HG03175 (cell line): Measurements from ENCODE around the gene TBC1D20.
A peak's percentile ranks its signal among the peaks of the same experiment; 100 is the strongest.

ENCODE experiments used
- ATAC-seq: cut with Tn5 transposase; IDR thresholded peaks from one replicate; pipeline ENCODE4 v1.9.1; 2021; ENCODE audit warnings: mild to moderate bottlenecking, moderate library complexity; ENCODE audit not compliant: unreplicated experiment

TBC1D20 gene

DNA sequence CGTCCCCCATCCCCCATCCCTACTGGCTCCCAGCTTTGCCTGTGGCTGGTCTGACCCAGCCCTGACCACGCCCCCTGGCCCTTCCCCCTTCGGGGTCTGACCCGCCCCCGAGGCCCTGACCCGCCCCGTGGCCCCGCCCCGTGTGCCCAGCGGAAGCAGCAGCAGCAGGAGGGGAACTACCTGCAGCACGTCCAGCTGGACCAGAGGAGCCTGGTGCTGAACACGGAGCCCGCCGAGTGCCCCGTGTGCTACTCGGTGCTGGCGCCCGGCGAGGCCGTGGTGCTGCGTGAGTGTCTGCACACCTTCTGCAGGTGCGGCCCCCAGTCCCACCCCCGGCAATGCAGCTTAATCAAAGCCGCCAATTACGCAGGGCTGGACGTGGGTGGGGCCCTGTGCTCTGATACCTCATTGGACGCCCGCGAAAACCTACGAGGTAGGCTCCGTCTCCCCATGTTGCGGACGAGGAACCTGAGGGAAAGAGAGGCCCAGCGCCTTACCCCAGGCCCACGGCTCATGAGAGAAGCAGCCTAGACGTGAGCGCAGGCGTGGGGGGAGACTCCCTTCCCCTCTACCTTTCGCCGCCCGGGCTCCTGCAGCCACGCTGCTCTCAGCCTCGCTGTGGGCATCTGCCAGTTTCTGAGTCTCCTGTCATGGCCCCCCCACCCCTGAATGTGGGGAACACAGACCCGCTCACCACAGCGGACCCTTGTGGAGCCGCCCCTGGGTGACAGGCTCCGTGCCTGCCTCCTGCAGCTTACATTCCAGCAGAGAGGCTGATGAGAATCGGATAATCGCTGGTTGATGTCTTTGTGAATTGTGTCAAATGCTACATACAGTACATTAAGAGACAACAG, 41.4 kb downstream of the TBC1D20 start:
- ATAC-seq, result no peak

DNA sequence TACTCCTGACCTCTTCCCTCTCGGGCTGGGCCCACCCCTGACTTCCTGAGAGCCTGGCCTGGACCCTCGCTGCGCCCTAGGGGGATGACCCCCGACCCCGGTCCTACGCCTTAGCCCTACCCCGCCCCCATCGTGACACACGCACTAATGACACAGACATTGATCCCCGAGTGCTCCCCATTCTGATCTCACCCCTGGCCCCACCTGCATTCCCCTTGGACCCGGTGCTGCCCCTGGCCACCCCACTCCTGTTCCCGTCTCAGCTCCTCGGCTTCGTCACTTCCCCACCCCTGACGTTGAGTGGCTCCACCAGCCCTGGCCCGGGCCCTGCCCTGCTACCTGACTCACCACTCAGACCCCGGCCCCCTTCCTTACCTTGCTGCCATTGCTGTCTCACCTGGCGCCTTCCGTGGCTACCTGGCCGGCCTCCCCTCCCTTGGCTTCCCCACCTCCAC, 42.1 kb downstream of the TBC1D20 start:
- ATAC-seq, result no peak

DNA sequence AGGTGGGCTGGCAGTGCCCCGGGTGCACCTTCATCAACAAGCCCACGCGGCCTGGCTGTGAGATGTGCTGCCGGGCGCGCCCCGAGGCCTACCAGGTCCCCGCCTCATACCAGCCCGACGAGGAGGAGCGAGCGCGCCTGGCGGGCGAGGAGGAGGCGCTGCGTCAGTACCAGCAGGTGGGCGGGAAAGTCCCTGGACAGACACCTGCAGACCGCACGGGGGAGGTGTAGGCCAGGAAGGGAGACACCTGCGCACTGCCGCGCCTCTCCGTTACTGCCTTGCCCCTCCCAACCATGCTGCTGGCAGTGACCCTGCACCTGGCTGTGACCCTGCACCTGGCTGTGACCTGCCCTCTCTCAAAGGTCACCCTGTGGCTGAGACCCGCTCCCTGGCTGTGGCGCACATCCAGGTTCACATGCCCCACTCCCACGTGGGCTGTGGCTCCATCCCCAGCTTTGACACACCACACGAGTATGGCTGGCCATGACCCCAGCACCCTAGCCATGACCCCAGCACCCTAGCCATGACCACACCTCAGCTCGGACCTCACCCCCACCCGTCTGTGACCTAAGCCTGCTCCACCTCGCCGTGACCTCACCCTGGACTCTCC, 42.7 kb downstream of the TBC1D20 start:
- ATAC-seq, result no peak

DNA sequence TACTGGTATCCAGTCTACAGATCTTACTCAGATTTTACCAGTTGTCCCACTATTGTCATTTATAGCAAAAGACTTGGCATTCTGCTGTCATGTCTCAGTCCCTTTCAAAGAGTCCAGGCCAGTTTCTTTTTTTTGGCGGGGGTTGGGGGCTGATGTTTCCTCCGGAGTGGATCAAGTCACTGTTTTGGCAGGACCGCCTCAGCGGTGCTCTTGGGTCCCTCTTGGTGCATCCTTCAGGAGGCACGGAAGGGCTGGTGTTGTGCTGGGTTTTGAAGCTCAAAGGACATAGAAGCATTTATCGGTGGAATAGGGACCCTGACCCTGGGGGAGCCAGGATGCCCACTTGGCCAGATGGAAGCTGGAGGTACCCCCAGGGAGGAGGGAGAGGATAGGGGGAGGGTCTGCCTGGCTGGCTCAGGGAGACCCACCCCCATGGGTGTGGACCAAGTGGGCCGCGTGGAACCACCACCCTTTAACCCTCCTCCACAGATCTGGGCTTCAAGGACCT, 43.4 kb downstream of the TBC1D20 start:
- no peak for ATAC-seq

DNA sequence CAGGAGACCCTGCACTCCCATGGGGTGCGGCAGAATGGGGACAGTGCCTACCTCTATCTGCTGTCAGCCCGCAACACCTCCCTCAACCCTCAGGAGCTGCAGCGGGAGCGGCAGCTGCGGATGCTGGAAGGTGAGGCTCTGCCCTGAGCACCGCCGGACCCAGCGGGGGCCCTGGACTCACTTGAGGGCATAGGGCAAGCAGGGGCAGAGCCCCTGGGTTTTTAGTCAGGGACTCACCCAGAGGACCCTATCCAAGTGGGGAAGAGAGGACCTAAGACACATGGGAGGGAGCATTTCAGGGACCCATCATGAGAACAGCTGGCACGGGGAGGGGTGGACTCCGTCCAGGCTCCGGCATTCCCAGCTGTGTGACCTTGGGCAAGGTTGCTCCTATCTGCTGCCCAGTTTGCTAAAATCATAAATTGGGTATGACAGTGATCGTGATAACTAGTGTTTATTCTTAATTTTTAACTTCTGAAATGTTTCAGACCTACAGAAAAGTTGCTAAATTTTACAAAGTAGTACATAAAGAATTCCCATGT, 44.5 kb downstream of the TBC1D20 start:
- ATAC-seq, result no peak

DNA sequence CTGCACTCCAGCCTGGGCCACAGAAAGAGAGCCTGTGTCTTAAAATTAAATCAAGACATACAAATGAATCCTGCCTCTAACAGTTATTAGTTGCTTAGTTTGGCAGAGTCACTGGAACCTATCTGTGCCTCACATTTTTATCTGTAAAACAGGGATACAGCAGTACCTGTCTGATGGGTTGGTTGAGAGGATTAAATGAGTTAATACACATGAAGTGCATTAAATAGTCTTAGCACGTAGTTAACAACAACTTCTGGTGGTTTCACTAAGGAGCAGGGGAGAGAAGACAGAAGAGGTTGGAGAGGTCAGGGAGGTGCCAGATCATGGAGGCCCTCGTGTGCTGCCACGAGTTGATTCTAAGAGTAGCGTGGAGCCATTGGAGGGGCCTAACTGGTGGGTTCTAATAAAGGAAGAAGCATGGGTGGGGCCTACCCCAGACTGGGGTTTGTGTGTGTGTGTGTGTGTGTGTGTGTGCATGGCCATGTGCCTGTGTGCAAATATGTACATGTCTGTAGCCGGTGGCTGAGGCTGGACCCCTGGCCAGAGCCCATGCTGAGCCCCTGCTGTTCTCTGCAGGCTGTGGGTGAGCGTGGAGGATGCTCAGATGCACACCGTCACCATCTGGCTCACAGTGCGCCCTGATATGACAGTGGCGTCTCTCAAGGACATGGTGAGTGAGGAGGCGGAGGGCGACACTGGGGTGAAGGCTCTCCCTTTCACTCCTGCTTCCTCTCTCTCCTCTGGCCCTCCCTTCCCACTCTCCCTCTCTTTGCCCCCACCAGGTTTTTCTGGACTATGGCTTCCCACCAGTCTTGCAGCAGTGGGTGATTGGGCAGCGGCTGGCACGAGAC, 45.2 kb downstream of the TBC1D20 start:
- no peak for ATAC-seq

DNA sequence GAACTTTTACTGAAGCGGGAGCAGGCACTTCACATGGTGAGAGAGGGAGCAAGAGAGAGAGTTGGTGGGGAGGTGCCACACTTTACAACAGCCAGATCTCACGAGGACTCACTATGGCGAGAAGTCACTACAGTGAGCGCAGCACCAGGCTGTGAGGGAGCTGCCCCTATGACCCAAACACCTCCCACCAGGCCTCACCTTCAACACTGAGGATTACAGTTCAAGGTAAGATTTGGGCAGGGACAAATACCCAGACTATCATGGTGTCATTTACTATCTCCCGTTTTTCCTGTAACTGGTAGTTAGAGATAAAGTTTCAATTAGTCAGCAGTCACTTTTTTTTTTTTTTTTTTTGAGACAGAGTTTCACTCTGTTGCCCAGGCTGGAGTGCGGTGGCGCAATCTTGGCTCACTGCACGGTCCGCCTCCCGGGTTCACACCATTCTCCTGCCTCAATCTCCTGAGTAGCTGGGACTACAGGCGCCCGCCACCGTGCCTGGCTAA, 46.5 kb downstream of the TBC1D20 start:
- ATAC-seq, result no peak

DNA sequence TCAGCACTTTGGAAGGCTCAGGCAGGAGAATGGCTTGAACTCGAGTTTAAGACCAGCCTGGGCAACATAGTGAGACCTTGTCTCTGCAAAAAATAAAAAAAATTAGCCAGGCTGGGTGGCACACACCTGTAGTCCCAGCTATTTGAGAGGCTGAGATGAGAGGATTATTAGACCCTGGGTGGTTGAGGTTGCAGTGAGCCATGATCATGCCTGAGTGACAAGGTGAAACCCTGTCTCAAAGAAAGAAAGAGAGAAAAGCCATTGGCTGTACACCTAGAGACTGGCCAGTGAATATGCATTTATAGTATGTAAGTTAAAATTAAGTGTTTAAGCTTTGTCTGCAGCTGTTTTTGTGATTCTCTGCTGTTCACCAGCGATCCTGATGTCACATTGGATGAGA, 48.2 kb downstream of the TBC1D20 start:
- ATAC-seq, result no peak

DNA sequence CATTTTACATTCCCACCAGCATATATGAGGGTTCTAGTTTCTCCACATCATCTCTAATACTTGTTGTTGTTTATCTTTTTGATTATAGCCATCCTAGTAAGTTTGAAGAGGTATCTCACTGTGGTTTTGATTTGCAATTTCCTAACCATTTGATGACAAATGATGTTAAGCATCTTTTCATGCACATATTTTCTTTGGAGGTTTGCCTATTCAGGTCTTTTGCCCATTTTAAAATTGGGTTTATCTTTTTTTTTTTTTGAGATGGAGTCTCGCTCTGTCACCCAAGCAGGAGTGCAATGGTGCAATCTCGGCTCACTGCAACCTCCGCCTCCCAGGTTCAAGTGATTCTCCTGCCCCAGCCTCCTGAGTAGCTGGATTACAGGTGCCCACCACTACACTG, 50.3 kb downstream of the TBC1D20 start:
- ATAC-seq, result no peak

DNA sequence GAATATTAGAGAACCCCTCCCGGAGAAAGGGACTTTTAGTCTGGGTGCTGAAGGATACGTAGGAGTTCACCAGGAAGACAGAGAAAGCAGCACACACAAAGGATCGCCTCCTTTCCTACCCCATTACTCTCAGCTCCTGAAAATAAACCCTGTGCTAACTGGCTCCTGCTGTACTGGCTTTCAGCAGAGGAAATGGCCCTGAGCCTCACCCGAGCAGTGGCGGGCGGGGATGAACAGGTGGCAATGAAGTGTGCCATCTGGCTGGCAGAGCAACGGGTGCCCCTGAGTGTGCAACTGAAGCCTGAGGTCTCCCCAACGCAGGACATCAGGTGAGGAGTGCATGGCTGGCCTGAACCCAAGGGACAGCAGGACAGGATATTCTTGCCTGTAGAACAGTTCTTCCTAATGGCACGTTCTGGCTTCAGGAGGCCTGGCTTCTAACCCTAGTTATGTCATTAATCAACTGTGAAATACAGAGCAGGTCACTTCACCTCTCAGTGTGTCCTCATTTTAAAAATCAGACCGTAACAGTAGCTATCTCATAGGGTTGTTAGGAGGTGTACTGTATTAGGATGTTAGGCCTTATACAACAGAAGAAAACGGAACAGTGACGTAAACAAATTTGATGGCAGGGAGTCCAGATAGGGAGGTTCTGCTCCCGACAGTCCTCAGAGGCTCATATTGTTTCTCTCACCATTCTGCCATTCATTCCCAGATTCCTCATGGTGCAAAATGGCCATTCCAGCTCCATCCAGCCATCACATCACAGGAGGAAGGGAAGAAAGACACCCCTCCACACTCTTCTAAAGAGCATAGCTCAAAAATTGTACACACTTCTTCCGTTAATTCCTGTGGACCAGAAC, 52.4 kb downstream of the TBC1D20 start:
- no peak for ATAC-seq

DNA sequence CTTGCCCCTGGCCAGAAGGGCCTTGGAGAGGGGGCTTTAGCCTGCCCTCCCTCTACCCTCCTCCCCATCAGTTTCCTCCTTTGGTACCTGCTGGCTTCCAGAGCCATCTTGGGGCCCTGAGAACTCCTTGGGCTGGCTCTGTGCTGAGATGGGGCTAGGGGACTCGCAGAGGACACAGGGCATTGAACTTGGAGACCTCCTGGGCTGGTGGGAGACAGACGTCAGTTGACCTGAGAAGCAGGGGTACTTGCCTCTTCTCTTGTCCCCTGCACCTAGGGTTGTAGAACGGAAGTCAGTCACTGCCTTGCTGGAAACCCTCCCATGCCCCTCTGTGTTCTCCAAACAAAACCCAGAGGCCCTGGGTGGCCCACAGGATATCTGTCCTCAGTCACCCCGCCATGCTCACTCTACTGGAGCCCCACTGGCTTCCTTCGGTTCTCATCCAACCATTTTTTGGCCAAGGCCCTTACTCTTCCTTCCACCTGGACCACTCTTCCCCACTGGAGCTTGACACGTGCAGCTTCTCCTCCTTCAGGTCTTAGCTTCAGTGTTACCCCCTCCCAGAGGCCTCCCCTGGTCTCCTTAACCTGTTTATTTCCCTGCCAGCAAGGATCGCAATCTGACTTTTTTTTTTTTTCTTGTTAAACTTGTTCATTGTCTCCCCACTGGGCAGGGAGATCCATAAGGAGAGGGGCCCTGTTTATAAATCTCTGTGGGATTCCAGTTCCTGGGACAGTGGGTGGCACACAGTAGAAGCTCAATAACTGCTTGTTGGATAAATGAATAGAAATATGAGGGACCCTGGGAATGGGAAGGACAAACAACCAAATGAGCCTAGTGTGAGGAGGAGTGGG, 53.3 kb downstream of the TBC1D20 start:
- ATAC-seq, result peak; percentile 13

DNA sequence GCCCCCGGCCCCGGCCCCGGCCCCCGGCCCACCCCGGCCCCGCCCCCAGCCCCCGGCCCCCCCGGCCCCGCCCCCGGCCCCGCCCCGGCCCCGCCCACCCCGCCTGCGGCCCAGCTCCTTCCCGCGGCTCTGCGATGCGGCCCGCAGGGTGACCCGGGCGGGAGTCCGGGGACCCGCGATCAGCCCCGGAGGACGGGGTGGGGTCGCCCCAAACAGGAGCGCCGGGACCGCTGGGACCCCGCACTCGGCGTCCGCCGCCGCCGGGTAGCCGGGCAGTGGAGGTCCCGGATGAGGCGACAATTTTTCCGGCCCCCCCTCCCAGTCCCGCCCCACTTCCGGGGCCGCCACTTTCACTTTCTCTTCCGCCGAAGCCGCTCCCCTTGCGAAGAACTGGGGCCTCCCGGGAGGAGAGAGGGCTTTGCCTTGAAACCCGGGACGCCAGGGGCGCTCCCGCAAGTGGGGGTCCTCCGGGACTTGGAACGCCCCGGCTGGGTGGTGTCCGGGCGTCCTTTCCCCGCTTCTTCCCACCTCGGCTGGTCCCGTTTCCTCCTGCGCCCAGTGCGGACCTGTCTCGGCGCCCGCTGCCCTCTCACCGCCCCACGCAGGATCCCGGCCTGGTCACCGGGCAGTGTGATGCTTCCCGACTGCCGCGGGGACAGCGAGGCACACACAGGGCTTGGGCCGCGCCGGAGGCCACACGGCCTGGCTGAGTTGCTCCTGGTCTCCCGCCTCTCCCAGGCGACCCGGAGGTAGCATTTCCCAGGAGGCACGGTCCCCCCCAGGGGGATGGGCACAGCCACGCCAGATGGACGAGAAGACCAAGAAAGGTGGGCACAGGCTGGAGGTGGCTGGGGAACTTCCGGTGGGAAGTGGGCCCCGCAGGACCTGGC, 54.1 kb downstream of the TBC1D20 start, which contains the start of gene RBCK1:
Gene RBCK1 (plus strand): TSS at position 347 of the 890 bp plus-strand sequence. CDS start 459 bp downstream, at position 806.
- ATAC-seq, result peak; percentile 75

DNA sequence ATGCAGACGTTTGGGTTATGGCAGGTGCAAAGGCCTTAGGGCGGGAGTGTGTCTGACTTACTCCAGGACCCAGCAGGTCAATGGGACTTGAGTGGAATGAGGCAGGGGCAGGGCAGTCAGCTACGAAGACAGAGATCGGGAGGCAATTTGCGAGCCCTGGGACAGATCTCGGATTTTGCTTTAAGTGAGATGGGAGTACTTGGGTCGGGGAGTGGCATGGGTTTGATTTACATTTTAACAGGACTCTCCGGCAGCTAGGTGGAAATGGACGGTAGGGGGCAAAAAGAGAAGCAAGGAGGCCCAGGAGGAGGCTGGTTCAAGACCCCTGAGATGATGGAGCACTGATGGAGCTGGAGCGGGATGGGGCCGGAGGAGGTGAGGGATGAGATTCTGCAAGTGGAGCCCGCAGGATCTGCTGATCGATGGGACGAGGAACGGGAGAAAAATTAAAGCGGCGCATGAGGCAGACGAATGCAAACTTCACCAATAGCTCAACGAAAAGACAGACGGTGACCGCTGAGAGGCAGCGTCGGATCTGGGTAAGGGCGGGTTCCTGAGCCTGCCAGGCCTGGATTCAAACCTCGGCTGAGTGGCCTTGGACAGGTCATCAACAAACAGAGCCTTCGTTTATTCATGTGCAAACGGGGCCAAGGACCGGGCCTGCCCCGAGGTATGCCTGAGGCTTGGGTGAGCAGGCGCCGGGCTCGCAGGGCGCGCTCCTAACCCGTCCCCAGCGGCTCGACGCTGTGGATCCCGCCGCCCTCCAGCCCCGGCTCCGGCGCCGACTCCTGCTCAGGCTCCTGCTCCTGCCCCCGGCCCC, 55.0 kb downstream of the TBC1D20 start:
- peak; percentile 59 for ATAC-seq

DNA sequence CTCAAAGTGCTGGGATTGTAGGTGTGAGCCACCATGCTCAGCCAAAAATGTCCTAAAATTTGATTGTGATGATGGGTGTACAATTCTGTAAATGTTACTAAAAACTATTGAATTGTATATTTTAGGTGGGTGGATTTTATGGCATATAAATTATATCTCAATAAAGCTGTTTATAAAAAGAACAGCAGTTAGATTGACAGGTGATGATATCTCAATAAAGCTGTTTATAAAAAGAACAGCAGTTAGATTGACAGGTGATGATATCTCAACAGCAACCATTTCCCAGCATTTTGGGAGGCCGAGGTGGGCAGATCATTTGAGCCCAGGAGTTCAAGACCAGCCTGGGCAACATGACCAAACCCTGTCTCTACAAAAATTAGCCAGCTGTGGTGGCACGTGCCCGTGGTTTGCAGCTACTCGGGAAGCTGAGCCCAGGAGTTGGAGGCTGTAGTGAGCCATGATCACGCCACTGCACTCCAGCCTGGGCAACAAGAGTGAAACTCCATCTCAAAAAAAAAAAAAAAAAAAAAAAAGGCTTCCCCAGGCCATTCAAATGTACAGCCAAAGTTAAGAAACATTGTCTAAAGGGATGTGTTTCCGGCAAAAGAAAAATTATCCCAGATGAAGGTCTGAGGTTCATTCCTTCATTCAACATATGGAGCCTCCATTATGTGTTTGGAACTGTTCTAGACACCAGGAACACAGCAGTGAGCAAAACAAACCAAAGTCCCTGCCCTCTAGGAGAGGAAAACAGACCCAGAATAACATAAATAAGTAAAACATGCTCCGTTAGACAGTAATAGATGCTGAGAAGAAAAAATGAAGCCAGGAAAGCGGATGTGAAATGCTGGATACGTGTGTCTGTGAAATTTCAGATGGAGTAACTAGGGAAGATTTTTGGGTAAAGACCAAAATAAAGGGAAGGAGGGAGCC, 55.9 kb downstream of the TBC1D20 start:
- no peak for ATAC-seq

DNA sequence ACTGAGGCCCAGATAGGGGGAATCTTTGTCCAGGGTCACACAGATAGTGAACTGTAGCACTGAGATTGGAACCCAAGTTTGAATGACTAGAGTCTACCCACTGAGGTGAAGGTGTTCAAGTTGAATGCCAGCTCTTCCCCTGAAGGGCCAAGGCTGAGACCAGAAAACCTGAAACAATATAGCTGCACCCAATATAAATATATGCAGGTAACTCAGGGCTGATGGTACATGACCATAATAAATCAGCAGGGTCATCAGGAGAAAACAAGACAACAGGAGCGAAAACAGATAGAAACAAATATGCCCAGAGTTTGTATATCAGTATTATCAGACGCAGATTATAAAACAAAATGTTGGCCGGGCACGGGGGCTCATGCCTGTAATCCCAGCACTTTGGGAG, 58.2 kb downstream of the TBC1D20 start:
- no peak for ATAC-seq

DNA sequence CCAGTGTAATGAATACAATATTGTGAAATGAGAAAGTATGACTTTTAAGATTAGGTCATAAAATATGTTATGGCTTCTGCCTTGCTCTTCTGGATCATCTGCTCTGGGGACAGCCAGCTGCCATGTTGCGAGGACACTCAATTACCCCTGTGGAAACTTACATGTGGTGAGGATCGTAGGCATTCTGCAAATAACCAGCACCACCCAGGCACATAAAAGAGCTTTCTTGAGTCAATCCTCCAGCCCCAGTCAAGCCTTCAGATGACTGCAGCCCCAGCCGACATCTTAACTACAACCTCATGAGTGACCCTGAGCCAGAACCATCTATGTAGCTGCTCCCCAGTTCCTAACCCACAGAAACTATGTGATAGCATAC, 58.8 kb downstream of the TBC1D20 start:
- ATAC-seq, result no peak
